ENCODE results near the gene RIMKLA.

Gene RIMKLA

GRCh38 chr1:42380586-42381279 lies at the start of gene RIMKLA:
RIMKLA (plus strand) TSS chr1:42380792; CDS start chr1:42380935, 143 bp downstream.
- DNase-seq (ENCODE audit: extremely low read depth in 1 of 2, low read depth in 1 of 2): peak; percentile 29 to 32

GRCh38 chr1:42332877-42333276 lies 47.7 kb upstream of the RIMKLA start:
- no peak for DNase-seq (ENCODE audit: extremely low read depth in 1 of 2, low read depth in 1 of 2)

- no peak for DNase-seq (ENCODE audit: extremely low read depth in 1 of 2, low read depth in 1 of 2)
Observed at GRCh38 chr1:42333662-42334239, 46.8 kb upstream of the RIMKLA start.

- peak; percentile 13 to 25 for DNase-seq (ENCODE audit: extremely low read depth in 1 of 2, low read depth in 1 of 2)
Observed at GRCh38 chr1:42334240-42335049, 46.1 kb upstream of the RIMKLA start.

- peak; percentile 86 to 87 for DNase-seq (ENCODE audit: extremely low read depth in 1 of 2, low read depth in 1 of 2)
Observed at GRCh38 chr1:42335050-42335808, 45.4 kb upstream of the RIMKLA start, which contains the start of gene FOXJ3. FOXJ3 (minus strand) TSS chr1:42335235; CDS start chr1:42311093, 24,142 bp downstream.

GRCh38 chr1:42335809-42336518 lies 44.6 kb upstream of the RIMKLA start:
- DNase-seq (ENCODE audit: extremely low read depth in 1 of 2, low read depth in 1 of 2): no peak

- DNase-seq (ENCODE audit: extremely low read depth in 1 of 2, low read depth in 1 of 2): no peak
Observed at GRCh38 chr1:42336978-42337377, 43.6 kb upstream of the RIMKLA start.

- no peak for DNase-seq (ENCODE audit: extremely low read depth in 1 of 2, low read depth in 1 of 2)
Observed at GRCh38 chr1:42340093-42340492, 40.5 kb upstream of the RIMKLA start.

GRCh38 chr1:42340901-42341300 lies 39.7 kb upstream of the RIMKLA start:
- no peak for DNase-seq (ENCODE audit: extremely low read depth in 1 of 2, low read depth in 1 of 2)

GRCh38 chr1:42343049-42343448 lies 37.5 kb upstream of the RIMKLA start:
- DNase-seq (ENCODE audit: extremely low read depth in 1 of 2, low read depth in 1 of 2): no peak

- no peak for DNase-seq (ENCODE audit: extremely low read depth in 1 of 2, low read depth in 1 of 2)
Observed at GRCh38 chr1:42348498-42348897, 32.1 kb upstream of the RIMKLA start.

GRCh38 chr1:42350086-42350485 lies 30.5 kb upstream of the RIMKLA start:
- DNase-seq (ENCODE audit: extremely low read depth in 1 of 2, low read depth in 1 of 2): no peak

GRCh38 chr1:42358791-42359190 lies 21.8 kb upstream of the RIMKLA start:
- no peak for DNase-seq (ENCODE audit: extremely low read depth in 1 of 2, low read depth in 1 of 2)

GRCh38 chr1:42359466-42359865 lies 21.1 kb upstream of the RIMKLA start:
- DNase-seq (ENCODE audit: extremely low read depth in 1 of 2, low read depth in 1 of 2): no peak

GRCh38 chr1:42364089-42364488 lies 16.5 kb upstream of the RIMKLA start:
- DNase-seq (ENCODE audit: extremely low read depth in 1 of 2, low read depth in 1 of 2): no peak

GRCh38 chr1:42364542-42364941 lies 16.1 kb upstream of the RIMKLA start:
- no peak for DNase-seq (ENCODE audit: extremely low read depth in 1 of 2, low read depth in 1 of 2)

- no peak for DNase-seq (ENCODE audit: extremely low read depth in 1 of 2, low read depth in 1 of 2)
Observed at GRCh38 chr1:42365118-42365517, 15.5 kb upstream of the RIMKLA start.

GRCh38 chr1:42368096-42368795 lies 12.3 kb upstream of the RIMKLA start:
- no peak for DNase-seq (ENCODE audit: extremely low read depth in 1 of 2, low read depth in 1 of 2)

GRCh38 chr1:42369471-42369870 lies 11.1 kb upstream of the RIMKLA start:
- no peak for DNase-seq (ENCODE audit: extremely low read depth in 1 of 2, low read depth in 1 of 2)
